Body of pancreas (tissue), 4 donors: ENCODE results near the gene FIBCD1.

ENCODE experiments used
- CTCF ChIP-seq, 7 experiments: fragments of 450-650 bp in 4 of 7; fragments of 200-600 bp in 3 of 7; sonication (generic) in 3 of 7; IDR thresholded peaks; one replicate each; pipeline ENCODE4 v1.5.1; 2016 to 2019; ENCODE audit warnings: antibody characterized with exemption in 7 of 7
- POLR2A ChIP-seq, 3 donors: fragments of 450-650 bp; IDR thresholded peaks; one replicate each; pipeline ENCODE4 v1.6.1; 2016; ENCODE audit warnings: antibody characterized with exemption in 3 of 3, mild to moderate bottlenecking in 2 of 3

DNA sequence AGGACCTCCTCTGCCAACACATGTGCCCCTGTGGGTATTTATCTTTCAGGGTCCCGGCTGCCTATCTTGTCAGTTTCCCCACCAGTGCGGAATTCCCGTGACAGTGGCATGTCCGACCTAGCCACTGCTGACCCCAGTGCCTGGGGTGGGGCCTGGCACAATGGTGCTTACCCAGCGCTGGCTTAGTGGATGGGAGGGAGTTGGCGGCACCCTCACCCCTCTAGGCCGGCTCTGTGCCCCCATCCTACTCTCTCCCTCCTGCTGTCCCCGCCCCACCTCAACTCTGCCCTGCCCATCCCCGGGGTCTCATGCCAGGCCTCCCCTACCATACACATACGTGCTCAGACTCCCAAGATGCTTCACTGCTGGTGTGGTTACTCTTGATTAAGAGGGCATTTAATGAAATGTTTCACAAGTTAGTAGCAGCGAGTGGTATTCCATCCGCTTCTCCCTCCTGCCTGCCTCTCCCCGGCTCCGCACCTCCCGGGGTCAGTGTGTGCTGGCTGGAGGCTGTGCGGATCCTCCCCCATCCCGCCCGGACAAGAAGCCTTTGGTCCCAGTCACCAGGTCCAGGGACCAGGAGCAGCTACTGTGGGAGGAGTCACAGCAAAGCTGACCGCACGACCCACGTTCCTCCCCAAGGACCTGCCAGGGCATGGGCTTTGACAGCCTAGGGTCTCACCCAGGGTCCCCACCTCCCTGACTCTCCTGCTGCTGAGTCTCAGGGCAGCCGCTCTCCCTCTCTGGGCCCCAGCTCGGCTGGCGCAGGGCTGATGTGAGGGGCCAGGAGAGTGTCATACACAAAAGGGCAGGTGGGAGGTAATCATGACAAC is 32.9 kb downstream of the FIBCD1 start:
- TF ChIP-seq CTCF (IDR thresholded peaks at IDR 0.05) (no peak), POLR2A (IDR thresholded peaks at IDR 0.05) (no peak)
